GM12874 (cell line): ENCODE data around the gene PTHLH.

Experiments used
- CTCF ChIP-seq: IDR thresholded peaks from 2 replicates; pipeline ENCODE4 v1.5.1; 2011; ENCODE audit warnings: low read depth, mild to moderate bottlenecking, control low read depth, low read length, moderate library complexity; ENCODE audit not compliant: insufficient read depth

Gene PTHLH

DNA sequence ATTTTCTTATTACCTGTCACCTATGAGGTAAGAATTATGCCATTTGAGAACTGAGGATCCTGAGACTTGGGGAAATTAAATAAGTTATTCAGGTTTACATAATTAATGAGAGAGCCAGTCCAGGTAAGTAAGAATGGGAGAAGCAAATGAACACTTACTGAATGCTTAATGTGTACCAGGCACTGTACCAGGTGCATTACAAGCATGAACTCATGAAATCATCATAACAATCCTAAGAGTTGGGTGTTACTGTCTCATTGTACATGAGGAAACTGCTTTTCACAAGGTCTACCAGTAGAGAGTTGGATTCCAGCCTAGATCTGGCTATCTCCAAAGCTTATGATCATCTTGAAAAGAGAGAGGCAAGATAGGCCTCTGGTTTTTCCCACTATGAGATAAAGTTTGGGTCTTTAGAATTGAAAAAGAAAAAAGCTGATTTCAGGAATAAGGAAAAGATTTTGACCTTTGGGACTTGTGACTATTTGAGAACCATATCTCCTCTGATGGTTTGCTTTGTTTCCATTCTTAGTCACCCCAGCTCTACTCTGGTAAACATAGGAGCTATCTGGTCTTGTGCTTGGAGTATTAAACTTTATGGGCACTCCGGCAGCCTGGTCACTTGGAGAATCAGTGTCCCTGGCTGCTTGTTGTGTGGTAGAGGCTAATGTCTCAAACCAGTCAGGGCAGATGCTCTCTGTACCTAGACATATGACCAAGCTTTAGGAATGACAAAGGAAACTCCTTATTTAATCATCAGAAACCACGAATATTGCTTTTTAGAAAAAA is 48.0 kb downstream of the PTHLH start:
- no peak for TF ChIP-seq CTCF

- TF ChIP-seq CTCF = no peak
These were observed 49.9 kb downstream of the PTHLH start for GRCh38 chr12:27922531-27923139.

DNA sequence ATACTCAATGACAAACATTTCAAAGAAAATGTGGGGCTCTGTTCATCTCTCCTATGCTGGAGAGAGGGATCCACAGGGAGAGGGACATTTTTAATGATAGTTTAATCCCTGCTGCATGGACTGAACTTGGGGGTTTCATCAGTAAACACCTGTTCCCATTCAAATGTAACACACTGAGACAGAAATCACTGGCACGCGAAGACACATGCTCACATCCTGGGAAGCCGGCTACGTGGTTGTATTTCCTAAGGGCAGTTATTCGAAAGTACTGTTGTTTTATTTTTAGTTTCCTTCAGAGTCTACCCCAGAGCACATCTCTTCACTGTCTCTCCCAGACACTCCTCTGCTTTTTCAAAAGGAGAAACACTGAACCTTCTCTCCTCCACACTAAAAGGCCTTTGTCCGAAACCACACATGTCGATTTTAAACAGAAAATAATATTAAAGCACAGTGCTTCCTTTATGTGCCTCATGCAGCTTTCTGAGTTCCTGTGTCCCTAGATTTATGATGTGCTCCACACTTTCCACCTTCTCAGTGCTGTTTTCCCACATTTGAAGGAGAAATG is 52.8 kb downstream of the PTHLH start:
- no peak for TF ChIP-seq CTCF

DNA sequence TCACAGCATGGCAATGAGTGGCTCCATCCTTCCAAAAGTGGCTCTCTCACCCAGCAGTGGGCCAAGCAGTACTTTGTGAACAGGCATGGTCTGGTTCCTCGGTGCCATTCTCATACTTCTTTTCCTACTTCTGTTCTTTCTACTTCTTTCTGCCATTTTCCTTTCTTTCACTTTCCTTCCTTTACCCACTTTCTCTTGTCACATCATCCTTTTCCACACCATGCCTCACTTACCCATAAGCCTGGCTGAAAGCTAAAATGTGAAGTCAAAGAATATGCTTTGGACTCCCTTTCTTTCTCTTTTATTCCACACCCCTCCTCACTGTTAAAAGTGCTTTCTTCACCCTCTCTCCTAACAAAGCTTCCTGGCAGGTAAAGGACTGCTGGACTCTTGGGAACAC is 57.0 kb downstream of the PTHLH start:
- no peak for TF ChIP-seq CTCF

- no peak for TF ChIP-seq CTCF
These were observed 57.5 kb downstream of the PTHLH start for GRCh38 chr12:27915021-27915420.

DNA sequence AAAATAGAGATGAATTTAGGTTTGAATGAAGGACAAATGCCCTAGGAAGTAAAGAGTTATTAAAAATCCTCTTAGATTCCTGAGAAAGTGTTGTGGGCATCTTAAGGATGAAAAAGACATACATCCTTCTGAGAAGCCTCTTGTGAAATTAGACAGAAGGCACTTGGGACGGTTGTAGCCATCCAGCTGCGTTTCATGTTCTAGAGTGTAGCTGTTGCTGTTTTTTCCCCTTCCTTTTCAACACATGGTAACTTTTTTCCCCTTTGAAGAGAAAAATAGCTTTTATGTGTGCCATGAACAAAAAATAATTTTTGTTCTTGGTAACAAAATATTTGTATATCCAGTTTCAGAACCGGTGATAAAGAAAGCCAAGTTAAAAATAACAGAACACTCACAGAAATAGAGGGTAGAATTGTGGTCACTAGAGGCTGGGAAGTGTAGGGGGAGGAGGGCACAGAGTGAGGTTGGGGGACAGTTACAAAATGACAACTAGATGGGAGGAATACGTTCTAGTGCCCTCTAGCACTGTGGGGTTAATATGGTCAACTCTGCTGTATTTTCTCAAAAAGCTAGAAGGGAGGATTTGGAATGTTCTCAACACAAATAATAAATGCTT is 58.4 kb downstream of the PTHLH start:
- no peak for TF ChIP-seq CTCF

- no peak for TF ChIP-seq CTCF
These were observed 61.1 kb downstream of the PTHLH start for GRCh38 chr12:27911397-27911796.
